Suprapubic skin (tissue), 4 donors: ENCODE data around the gene G6PC1. TPM values are rescaled to one million over a fixed set of nuclear protein-coding genes. Genes with fewer than 3 reads are reported as not detected.

Experiments
- DNase-seq, 2 donors: peaks; one replicate each; pipeline ENCODE4 v3.0.0-alpha.2; 2019; ENCODE audit warnings: low spot score in 2 of 2
- H3K27ac ChIP-seq: fragments of 200-600 bp; sonication (generic); one replicate; pipeline ENCODE4 v1.5.1; 2019
- H3K27me3 ChIP-seq: fragments of 200-600 bp; sonication (generic); one replicate; pipeline ENCODE4 v1.5.1; 2019
- H3K36me3 ChIP-seq: fragments of 200-600 bp; sonication (generic); one replicate; pipeline ENCODE4 v1.5.1; 2019
- H3K4me1 ChIP-seq: fragments of 200-600 bp; sonication (generic); one replicate; pipeline ENCODE4 v1.5.1; 2019
- H3K4me3 ChIP-seq: fragments of 200-600 bp; sonication (generic); one replicate; pipeline ENCODE4 v1.5.1; 2019; ENCODE audit warnings: mild to moderate bottlenecking
- H3K9me3 ChIP-seq: fragments of 200-600 bp; sonication (generic); one replicate; pipeline ENCODE4 v1.5.1; 2019
- CTCF ChIP-seq, 2 donors: fragments of 200-600 bp in 1 of 2; fragments of 450-650 bp in 1 of 2; sonication (generic) in 1 of 2; IDR thresholded peaks; one replicate each; pipeline ENCODE4 v1.5.1; 2016 to 2019; ENCODE audit warnings: antibody characterized with exemption in 2 of 2, mild to moderate bottlenecking in 1 of 2, moderate library complexity in 1 of 2
- EP300 ChIP-seq: sonication (generic); formaldehyde crosslinking; IDR thresholded peaks from one replicate; pipeline ENCODE4 v1.6.1; 2017; ENCODE audit warnings: antibody characterized with exemption
- POLR2A ChIP-seq, 2 donors: fragments of 450-650 bp; IDR thresholded peaks; one replicate each; pipeline ENCODE4 v1.6.1; 2017; ENCODE audit warnings: antibody characterized with exemption in 2 of 2, mild to moderate bottlenecking in 2 of 2, moderate library complexity in 2 of 2
- POLR2AphosphoS5 ChIP-seq, 3 donors: sonication (generic); formaldehyde crosslinking; IDR thresholded peaks; one replicate each; pipeline ENCODE4 v1.6.1; 2017; ENCODE audit warnings: antibody characterized with exemption in 3 of 3
- WGBS: methylation state at CpG from one replicate; pipeline ENCODE4 v1.1.5; 2018; 5-methylcytosine and 5-hydroxymethylcytosine counted together
- total RNA-seq, 4 donors: library from RNA; depleted of rRNA; stranded (reverse); fragments of >200 nt; gene quantifications; one replicate each; pipeline ENCODE4 v1.1.0, GENCODE V29; 2016

G6PC1 gene
- total RNA-seq, 4 donors from 2014 or later, result not detected

DNA sequence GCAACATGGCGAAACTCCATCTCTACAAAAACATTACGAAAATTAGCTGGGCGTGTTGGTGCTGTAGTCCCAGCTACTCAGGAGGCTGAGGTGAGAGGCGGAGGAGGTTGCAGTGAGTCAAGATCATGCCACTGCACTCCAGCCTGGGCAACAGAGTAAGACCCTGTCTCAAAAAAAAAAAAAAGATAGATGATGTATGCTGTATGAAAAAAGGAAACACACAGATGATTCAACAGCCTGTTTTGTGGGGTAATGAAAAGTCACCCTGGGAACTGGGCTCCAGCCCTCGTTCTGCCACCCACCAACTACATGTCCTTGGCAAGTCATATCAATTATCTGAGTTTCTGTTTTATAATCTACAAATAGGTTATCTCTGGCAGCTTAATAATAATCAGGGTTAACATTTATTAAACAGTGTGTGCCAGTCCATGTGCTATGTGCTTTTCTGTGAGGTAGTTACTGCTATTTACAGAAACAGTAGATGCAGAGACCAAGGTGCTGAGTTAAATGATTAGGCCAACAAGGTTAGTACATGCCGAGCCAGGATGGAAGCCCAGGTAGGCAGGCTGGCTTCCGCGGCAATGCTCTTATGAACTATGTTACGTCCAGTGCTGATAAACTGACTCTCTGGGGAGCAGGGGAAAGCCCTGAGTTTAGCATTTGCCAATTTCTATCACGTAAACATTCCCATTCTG, 1.1 kb downstream of the G6PC1 start:
- no peak for TF ChIP-seq EP300
- TF ChIP-seq CTCF (IDR thresholded peaks at IDR 0.05), result no peak
- TF ChIP-seq POLR2A (IDR thresholded peaks at IDR 0.05), result no peak
- TF ChIP-seq POLR2AphosphoS5 (IDR thresholded peaks at IDR 0.05), result no peak
- Histone ChIP-seq H3K27ac (no peak overlapping the region), H3K4me1 (no peaks in the 10 kb centered on the region), H3K9me3 (no peaks in the 10 kb centered on the region), H3K36me3 (no peaks in the 10 kb centered on the region), H3K4me3 (no peak overlapping the region), H3K27me3 (peaks cover 2% of the 10 kb centered on the region)
- 77% methylated on average over 10 of the region's 10 CpGs for WGBS
- DNase-seq, result no peak

DNA sequence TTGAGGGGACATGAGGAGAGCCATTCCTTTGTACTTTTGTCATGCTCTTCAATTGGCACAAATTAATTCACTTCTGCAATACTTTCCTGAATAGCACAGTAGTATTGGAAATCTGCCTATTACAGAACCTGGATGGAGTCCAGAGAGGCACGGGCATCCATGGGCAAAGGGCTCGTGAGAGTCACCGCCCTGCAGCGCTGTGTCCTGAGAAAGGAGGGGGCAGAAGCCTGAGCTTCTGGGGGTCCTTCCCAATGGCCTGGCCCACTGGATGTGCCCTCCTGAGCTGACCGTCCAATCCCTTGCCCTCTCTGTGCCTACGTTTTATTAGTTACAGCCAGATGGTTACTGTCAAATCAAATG, 3.5 kb downstream of the G6PC1 start:
- Histone ChIP-seq H3K4me1 (no peaks in the 10 kb centered on the region), H3K9me3 (no peaks in the 10 kb centered on the region), H3K4me3 (no peak overlapping the region), H3K27me3 (peaks cover 2% of the 10 kb centered on the region), H3K36me3 (no peaks in the 10 kb centered on the region), H3K27ac (no peak overlapping the region)
- 71% methylated on average over 6 of the region's 6 CpGs for WGBS
- DNase-seq, result no peak
- no peak for TF ChIP-seq POLR2AphosphoS5 (IDR thresholded peaks at IDR 0.05)
- TF ChIP-seq CTCF (IDR thresholded peaks at IDR 0.05), result no peak
- TF ChIP-seq POLR2A (IDR thresholded peaks at IDR 0.05), result no peak
- no peak for TF ChIP-seq EP300

DNA sequence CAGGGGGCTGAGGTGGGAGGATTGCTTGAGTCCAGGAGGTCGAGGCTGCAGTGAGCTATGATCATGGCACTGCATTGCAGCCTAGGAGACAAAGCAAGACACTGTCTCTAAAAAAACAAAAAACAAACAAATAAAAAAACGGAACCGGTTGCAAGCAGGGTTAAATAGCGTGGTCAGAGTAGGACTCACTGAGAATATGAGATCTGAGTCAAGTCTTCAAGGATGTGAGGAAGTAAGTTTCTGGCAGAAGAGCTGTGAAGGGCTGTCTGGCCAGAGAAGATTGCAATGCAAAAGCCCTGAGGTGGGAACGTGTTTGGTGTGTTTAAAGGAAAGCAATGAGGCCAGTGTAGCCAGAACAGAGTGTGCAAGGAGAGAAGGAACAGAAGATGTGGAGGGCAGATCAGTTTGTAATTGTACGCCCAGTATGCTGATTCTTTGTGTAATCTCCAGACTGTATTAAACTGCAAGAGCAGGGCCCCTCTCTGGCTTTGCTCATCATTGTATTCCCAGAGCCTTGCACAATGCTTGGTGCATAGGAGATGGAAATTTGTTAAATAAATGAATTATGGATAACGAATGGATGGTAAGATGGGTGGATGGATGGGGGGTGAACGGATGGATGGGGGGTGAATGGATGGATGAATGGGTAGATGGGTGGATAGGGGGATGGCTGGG, 6.3 kb downstream of the G6PC1 start:
- TF ChIP-seq POLR2AphosphoS5 (IDR thresholded peaks at IDR 0.05) (no peak), POLR2A (IDR thresholded peaks at IDR 0.05) (no peak), CTCF (IDR thresholded peaks at IDR 0.05) (no peak), EP300 (no peak)
- Histone ChIP-seq H3K27me3 (peaks cover 2% of the 10 kb centered on the region), H3K27ac (no peak overlapping the region), H3K36me3 (no peaks in the 10 kb centered on the region), H3K4me1 (no peaks in the 10 kb centered on the region), H3K9me3 (no peaks in the 10 kb centered on the region), H3K4me3 (no peak overlapping the region)
- DNase-seq, result no peak
- 79% methylated on average over 8 of the region's 8 CpGs for WGBS

DNA sequence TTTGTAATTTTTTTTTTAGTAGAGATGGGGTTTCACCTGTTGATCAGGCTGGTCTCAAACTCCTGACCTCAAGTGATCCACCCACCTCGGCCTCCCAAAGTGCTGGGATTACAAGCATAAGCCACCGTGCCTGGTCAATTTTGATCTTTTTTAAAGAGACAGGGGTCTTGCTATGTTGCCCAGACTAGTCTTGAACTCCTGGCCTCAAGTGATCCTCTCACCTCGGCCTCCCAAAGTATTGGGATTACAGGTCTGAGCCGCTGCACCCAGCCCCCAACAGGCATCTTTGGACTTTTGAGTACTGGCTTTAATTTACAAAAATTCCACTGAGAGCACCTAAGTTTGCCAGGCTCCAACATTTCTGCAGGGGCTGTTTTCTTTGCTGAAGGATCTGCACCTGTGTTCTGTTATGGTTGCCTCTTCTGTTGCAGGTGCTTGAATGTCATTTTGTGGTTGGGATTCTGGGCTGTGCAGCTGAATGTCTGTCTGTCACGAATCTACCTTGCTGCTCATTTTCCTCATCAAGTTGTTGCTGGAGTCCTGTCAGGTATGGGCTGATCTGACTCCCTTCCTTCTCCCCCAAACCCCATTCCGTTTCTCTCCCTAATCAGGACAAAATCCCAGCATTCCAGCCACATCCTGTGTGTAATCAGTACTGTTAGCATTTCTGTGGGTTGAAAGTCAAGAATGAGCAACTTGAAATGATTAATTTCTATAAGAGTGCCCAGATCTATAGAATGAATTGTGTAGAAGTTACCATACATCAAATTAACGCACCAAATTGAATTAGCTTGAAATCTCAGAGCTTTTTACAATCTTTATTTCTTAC, 8.5 kb downstream of the G6PC1 start:
- peaks cover 2% of the 10 kb centered on the region for H3K27me3 ChIP-seq
- no peak for TF ChIP-seq POLR2AphosphoS5 (IDR thresholded peaks at IDR 0.05)
- no peak for TF ChIP-seq POLR2A (IDR thresholded peaks at IDR 0.05)
- no peak for TF ChIP-seq CTCF (IDR thresholded peaks at IDR 0.05)
- TF ChIP-seq EP300, result no peak
- H3K4me3 ChIP-seq, result no peak overlapping the region
- no peaks in the 10 kb centered on the region for H3K9me3 ChIP-seq
- no peak overlapping the region for H3K27ac ChIP-seq
- WGBS, result 74% methylated on average over 7 of the region's 7 CpGs
- H3K36me3 ChIP-seq, result no peaks in the 10 kb centered on the region
- no peaks in the 10 kb centered on the region for H3K4me1 ChIP-seq
- DNase-seq, result no peak

DNA sequence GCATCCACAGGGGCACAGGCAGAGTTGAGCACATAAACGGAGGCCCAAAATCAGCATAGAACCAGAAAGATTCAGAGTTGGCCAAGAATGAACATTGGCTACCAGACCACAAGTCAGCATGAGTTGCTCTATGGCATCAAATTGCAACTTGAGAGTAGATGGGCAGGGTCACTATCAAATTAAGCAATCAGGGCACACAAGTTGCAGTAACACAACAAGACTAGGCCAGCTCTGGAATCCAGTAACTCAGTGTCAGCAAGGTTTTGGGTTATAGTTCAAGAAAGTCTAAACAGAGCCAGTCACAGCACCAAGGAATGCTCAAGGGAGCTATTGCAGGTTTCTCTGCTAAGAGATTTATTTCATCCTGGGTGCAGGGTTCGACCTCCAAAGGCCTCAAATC, 12.9 kb downstream of the G6PC1 start:
- no peak overlapping the region for H3K4me3 ChIP-seq
- WGBS, result 52% methylated on average over 2 of the region's 2 CpGs
- TF ChIP-seq CTCF (IDR thresholded peaks at IDR 0.05) (no peak), EP300 (no peak), POLR2A (IDR thresholded peaks at IDR 0.05) (no peak), POLR2AphosphoS5 (IDR thresholded peaks at IDR 0.05) (no peak)
- H3K27me3 ChIP-seq, result no peaks in the 10 kb centered on the region
- no peaks in the 10 kb centered on the region for H3K36me3 ChIP-seq
- H3K27ac ChIP-seq, result no peak overlapping the region
- no peak for DNase-seq
- peaks cover 1% of the 10 kb centered on the region for H3K4me1 ChIP-seq
- H3K9me3 ChIP-seq, result no peaks in the 10 kb centered on the region
